Muscle of back (tissue), 11 donors: ENCODE results near the gene FXYD2. TPM values are rescaled to one million over a fixed set of nuclear protein-coding genes. Genes with fewer than 3 reads are reported as not detected.
"Not testable (repeated sequence)": the region's sequence is repeated elsewhere in the genome, so short reads cannot be mapped to it uniquely, and the experiment has no call there.

ENCODE experiments used
- DNase-seq, 3 donors: peaks; one replicate each; pipeline versions ENCODE4 v3.0.0 to v3.0.0-alpha.2; 2013
- polyA plus RNA-seq, 10 donors: library from polyadenylated mRNA; unstranded; fragments of 120-200 nt; gene quantifications; one replicate each; pipeline ENCODE4 v1.2.1, GENCODE V29; 2013; ENCODE audit not compliant: insufficient read length in 10 of 10

Gene FXYD2
- polyA plus RNA-seq, 10 donors: 0.51 to 2.5 (median 1.1) TPM

DNA sequence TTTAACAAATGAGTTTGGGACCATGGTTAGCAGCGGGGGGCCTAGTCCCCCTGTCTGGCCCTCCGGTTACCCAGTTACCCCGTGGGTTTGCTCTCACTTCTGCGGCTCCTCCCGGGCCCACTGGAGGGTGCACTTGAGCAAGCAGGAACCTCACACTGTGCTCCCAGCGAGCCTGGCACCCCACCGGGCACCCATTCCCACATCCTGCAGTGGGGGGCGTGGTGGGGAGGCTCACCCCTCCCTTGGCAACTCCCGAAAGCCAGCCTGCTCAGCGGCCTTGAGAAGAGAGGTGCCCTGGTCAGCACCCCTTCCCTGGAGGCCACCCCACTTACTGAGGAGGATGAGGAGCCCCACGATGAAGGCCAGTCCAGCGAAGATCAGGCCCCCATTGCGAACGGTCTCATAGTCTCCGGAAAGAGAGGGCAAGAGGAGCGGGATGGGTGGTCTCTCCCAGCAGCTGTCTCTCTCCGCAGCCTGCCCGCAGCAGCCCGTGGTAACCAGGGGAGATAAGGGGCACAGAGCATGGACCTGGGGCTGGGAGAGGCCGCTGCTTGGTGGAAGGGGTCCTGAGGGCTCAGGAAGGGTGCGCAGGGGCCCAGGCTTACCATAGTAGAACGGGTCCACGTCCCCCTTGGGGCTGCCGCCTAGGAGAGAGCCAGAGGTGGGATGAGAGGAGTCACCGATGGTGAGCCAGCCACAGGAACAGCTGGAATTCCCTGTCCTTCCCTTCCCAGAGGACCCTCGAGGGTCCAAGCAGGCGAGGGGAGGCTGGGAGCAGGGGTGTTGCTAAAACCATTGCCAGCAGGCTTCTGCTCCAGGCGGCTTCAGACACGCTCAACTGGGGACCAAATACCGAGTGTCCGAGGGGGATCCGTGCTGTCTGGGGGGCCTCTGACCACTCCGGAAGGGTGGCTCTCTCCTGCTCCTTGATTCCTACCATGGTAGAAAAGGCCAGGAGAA, 2.2 kb downstream of the FXYD2 start:
- DNase-seq: no peak

- DNase-seq: no peak
Observed at GRCh38 chr11:117821431-117821830, 3.1 kb downstream of the FXYD2 start.

- DNase-seq: no peak
Observed at GRCh38 chr11:117820516-117820915, 4.0 kb downstream of the FXYD2 start.

DNA sequence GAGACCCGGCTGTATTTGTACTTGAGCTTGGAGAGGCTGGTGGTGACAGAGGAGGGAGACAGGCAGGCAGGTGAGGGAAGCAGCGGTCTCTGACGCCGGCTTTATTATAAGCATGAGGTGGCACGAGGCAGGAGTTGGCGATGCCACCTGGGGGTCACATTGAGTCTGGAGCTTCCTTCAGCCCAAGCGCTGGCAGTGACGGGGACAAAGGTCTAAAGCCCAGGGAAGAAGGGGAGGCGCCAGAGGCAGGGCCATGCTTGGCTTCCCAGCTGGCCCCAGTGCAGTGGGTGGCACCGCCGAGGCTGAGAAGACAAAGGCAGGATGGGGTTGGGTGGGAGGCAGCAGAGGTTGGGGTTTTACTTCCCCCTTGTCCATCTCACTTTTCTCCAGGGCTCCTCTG, 4.5 kb downstream of the FXYD2 start:
- DNase-seq: no peak

DNA sequence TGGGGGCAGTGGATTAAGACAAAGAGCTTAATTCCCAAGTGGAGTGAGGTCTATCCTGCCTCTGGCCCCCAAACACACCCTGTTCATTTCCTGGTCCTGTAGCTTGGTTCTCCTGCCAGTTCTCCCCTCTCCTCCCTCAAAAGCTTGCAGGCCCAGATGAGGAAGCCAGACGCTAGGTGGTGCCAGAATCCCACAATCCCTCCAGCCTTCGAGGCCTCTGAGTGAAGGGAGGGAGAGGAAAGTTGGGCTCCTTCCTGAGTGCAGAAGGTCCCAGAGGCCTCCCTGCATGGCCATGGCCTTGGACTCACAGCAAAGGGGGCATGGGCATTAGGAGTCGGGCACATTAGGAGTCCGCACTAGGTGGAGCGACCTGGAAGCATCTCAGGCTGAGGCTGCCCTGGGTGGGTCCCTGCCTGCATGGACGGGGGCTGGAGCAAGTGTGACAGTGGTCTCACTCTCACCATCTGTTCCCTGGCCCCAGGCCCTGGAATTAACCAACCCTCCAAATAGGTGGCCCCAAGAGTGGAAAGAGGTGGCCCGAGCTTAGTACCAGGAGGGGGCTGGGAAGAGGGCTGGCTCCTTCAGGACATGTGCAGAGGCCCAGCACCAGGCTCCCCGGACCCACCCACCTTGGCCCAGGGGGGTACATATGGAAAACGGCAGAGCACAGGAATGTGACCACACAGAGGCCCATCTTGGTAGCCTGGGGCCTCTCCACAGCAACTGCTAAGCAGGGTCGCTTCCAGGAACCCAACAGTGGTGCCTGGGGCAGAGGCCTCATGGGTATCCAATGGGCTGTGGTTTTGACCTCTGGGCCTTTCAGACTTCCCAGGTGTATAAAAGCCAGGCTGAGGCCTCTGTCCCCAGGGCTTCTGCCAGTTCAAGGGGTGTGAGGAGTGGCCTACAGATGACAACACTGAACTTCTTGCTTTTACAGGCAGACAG, 5.2 kb downstream of the FXYD2 start:
- DNase-seq: peak; percentile 77 to 93 (median 88)

- DNase-seq: no peak
Observed at GRCh38 chr11:117818041-117818873, 6.3 kb downstream of the FXYD2 start.

- peak; percentile 78 to 94 (median 91) for DNase-seq
Observed at GRCh38 chr11:117817368-117818040, 7.0 kb downstream of the FXYD2 start.

GRCh38 chr11:117816846-117817367, 7.6 kb downstream of the FXYD2 start:
- DNase-seq: peak in 1 of 3 donors; percentile 37

- peak in 1 of 3 donors; percentile 64 for DNase-seq
Observed at GRCh38 chr11:117816151-117816741, 8.3 kb downstream of the FXYD2 start.

- DNase-seq: peak in 1 of 3 donors; percentile 51
Observed at GRCh38 chr11:117815262-117815803, 9.2 kb downstream of the FXYD2 start.

DNA sequence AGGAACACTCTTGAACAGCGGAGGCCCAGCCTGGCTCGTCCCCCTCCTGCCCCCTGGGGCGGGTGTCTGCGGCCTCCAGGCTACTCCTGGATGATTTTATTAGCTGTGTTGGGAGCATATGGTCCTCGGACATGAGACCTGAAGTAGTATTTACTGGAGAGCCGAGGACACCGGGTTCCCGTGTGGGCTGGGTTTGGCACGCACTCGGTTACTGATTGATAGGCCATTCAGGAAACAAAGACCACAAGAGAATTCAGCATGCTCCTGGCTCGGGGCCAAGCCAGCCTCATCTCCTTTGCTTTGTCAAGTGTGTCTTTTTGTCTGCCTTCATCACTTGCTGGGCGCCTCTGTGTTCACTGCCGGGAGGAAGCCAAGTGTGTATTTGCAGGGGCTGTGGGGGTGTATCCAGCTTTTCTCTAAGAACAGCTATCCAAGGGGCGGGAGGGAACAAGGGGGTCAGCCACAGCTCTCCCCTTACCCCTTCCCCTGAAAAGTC, 9.7 kb downstream of the FXYD2 start:
- DNase-seq: peak in 1 of 3 donors; percentile 69

- no peak for DNase-seq
Observed at GRCh38 chr11:117814204-117814765, 10.3 kb downstream of the FXYD2 start.

GRCh38 chr11:117810056-117810451, 14.5 kb downstream of the FXYD2 start:
- not testable (repeated sequence) for DNase-seq

- peak in 2 of 3 donors; percentile 73 to 86 for DNase-seq
Observed at GRCh38 chr11:117809236-117810055, 15.1 kb downstream of the FXYD2 start.

DNA sequence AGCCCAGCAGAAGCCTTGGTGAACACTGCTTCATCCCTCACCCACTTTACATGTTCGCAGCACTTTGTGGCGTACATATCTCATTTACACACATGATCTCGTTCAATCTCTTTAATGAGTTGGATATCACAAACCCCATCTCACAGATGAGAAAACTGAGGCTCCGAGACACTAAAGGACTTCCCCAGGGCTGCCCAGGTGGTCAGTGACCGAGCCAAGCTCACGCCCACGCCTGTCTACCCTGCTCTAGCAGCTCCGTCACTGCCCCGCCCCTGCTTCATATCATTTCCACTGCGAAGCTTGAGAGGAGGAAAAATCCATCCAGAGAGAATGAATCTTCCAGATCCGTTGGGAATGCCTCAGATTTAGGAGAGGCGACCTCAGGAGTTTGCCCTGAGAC, 15.8 kb downstream of the FXYD2 start:
- DNase-seq: no peak

GRCh38 chr11:117807482-117808327, 16.8 kb downstream of the FXYD2 start:
- DNase-seq: peak; percentile 68 to 89 (median 85)

DNA sequence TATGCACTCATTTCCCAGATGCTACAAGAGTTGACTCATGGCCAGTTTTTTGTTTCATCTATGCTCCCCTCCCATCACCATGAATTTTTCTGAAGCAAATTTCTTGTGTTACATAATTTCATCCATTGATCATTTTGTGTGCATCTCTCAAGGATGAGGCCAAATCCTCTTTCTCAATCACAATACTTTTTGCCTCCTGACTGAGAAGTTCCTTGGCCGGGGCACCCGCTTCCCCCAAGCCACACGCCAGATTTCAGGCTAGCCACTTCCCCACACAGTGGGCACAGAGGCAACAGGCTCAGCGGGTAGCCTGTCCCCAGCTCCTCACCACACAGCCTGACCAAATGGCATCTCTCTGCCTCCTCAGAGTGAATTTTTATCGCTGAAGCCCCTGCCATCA, 17.7 kb downstream of the FXYD2 start:
- no peak for DNase-seq
